ENCODE data around the gene PSTPIP2.

The PSTPIP2 gene

GRCh38 chr18:46040033-46040746 lies 31.9 kb downstream of the PSTPIP2 start:
- no peak for DNase-seq (ENCODE audit: low read depth in 4 of 4, low spot score in 1 of 4)

- DNase-seq (ENCODE audit: low read depth in 4 of 4, low spot score in 1 of 4) = no peak
These were observed 34.4 kb downstream of the PSTPIP2 start for GRCh38 chr18:46037512-46038305.

- DNase-seq (ENCODE audit: low read depth in 4 of 4, low spot score in 1 of 4) = no peak
These were observed 36.1 kb downstream of the PSTPIP2 start for GRCh38 chr18:46035696-46036680.

- no peak for DNase-seq (ENCODE audit: low read depth in 4 of 4, low spot score in 1 of 4)
These were observed 37.8 kb downstream of the PSTPIP2 start for GRCh38 chr18:46034230-46034629.

GRCh38 chr18:46031741-46032140 lies 40.3 kb downstream of the PSTPIP2 start:
- DNase-seq (ENCODE audit: low read depth in 4 of 4, low spot score in 1 of 4) = no peak

GRCh38 chr18:46028536-46028891 lies 43.5 kb downstream of the PSTPIP2 start:
- DNase-seq (ENCODE audit: low read depth in 4 of 4, low spot score in 1 of 4) = no peak

GRCh38 chr18:46019936-46020335 lies 52.1 kb downstream of the PSTPIP2 start:
- no peak for DNase-seq (ENCODE audit: low read depth in 4 of 4, low spot score in 1 of 4)

GRCh38 chr18:46013484-46014189 lies 58.4 kb downstream of the PSTPIP2 start:
- no peak for DNase-seq (ENCODE audit: low read depth in 4 of 4, low spot score in 1 of 4)

- DNase-seq (ENCODE audit: low read depth in 4 of 4, low spot score in 1 of 4) = no peak
These were observed 61.4 kb downstream of the PSTPIP2 start for GRCh38 chr18:46010676-46011075.

GRCh38 chr18:46010050-46010449 lies 62.0 kb downstream of the PSTPIP2 start:
- no peak for DNase-seq (ENCODE audit: low read depth in 4 of 4, low spot score in 1 of 4)

GRCh38 chr18:46009125-46009840 lies 62.8 kb downstream of the PSTPIP2 start:
- no peak for DNase-seq (ENCODE audit: low read depth in 4 of 4, low spot score in 1 of 4)

- no peak for DNase-seq (ENCODE audit: low read depth in 4 of 4, low spot score in 1 of 4)
These were observed 63.5 kb downstream of the PSTPIP2 start for GRCh38 chr18:46008531-46008930.

- DNase-seq (ENCODE audit: low read depth in 4 of 4, low spot score in 1 of 4) = no peak
These were observed 64.9 kb downstream of the PSTPIP2 start for GRCh38 chr18:46007165-46007564.

- DNase-seq (ENCODE audit: low read depth in 4 of 4, low spot score in 1 of 4) = no peak
These were observed 69.1 kb downstream of the PSTPIP2 start for GRCh38 chr18:46002934-46003333.

GRCh38 chr18:46001892-46002291 lies 70.2 kb downstream of the PSTPIP2 start:
- no peak for DNase-seq (ENCODE audit: low read depth in 4 of 4, low spot score in 1 of 4)

GRCh38 chr18:46001074-46001473 lies 71.0 kb downstream of the PSTPIP2 start:
- DNase-seq (ENCODE audit: low read depth in 4 of 4, low spot score in 1 of 4) = no peak

GRCh38 chr18:45999536-45999935 lies 72.5 kb downstream of the PSTPIP2 start:
- DNase-seq (ENCODE audit: low read depth in 4 of 4, low spot score in 1 of 4) = no peak

GRCh38 chr18:45998244-45998643 lies 73.8 kb downstream of the PSTPIP2 start:
- DNase-seq (ENCODE audit: low read depth in 4 of 4, low spot score in 1 of 4) = no peak

GRCh38 chr18:45997700-45998151 lies 74.3 kb downstream of the PSTPIP2 start:
- peak in 1 of 4 experiments; percentile 15 for DNase-seq (ENCODE audit: low read depth in 4 of 4, low spot score in 1 of 4)

GRCh38 chr18:45995461-45995860 lies 76.6 kb downstream of the PSTPIP2 start:
- DNase-seq (ENCODE audit: low read depth in 4 of 4, low spot score in 1 of 4) = no peak

Data from stimulated activated CD4-positive, alpha-beta T cell treated with anti-CD3 and anti-CD28 coated beads, Interleukin-1b, Interleukin-23, amount 100 ng/mL, for 24 hours (primary cell).